IMR-90 (cell line): Measurements from ENCODE around the gene CHMP4A. TPM values are rescaled to one million over a fixed set of nuclear protein-coding genes. Genes with fewer than 3 reads are reported as not detected.
"Not testable (repeated sequence)": the region's sequence is repeated elsewhere in the genome, so short reads cannot be mapped to it uniquely, and the experiment has no call there.

Experiments
- ATAC-seq: fragments of 200-7000 bp; cut with Tn5 transposase; 2 replicates; pipeline ENCODE4 v1.9.1; 2020; ENCODE audit warnings: low read depth, mild to moderate bottlenecking, moderate library complexity
- BruUV-seq: library from RNA; stranded (reverse); fragments of 400-500 nt; replicated peaks from 2 replicates; lab custom pipeline; 2021; lab: Mats Ljungman, UMichigan
- CTCF ChIA-PET: fragments of 300-600 bp; formaldehyde crosslinking; extraction: SDS; loops from one replicate; lab custom pipeline; 2021; ENCODE audit warnings: antibody characterized with exemption; lab: Yijun Ruan, JAX
- POLR2A ChIA-PET: fragments of 300-600 bp; sonication (Branson Sonifier 250); formaldehyde crosslinking; loops from one replicate; lab custom pipeline; 2022; ENCODE audit warnings: antibody characterized with exemption; ENCODE audit not compliant: unreplicated experiment; lab: Charles Lee
- DNase-seq: peaks from one replicate; pipeline ENCODE4 v3.0.0; 2013
- H2AFZ ChIP-seq: replicated peaks from 2 replicates; pipeline ENCODE3; 2013; ENCODE audit warnings: low read length, mild to moderate bottlenecking; ENCODE audit not compliant: poor library complexity
- H2AK5ac ChIP-seq: 2 replicates; pipeline ENCODE4 v1.6.1; 2013; ENCODE audit warnings: low read depth, low read length, inconsistent platforms
- H2AK9ac ChIP-seq: replicated peaks from 2 replicates; pipeline ENCODE3; 2013; ENCODE audit warnings: mild to moderate bottlenecking, low read depth, low read length, moderate library complexity; ENCODE audit not compliant: poor library complexity
- H2BK120ac ChIP-seq: 2 replicates; pipeline ENCODE4 v1.6.1; 2013; ENCODE audit warnings: low read depth, low read length, inconsistent platforms
- H2BK15ac ChIP-seq: 3 replicates; pipeline ENCODE4 v1.6.1; 2013; ENCODE audit warnings: low read depth, low read length, inconsistent platforms
- H2BK20ac ChIP-seq: 2 replicates; pipeline ENCODE4 v1.6.1; 2013; ENCODE audit warnings: low read depth, mild to moderate bottlenecking, inconsistent platforms, low read length, moderate library complexity
- H2BK5ac ChIP-seq: 2 replicates; pipeline ENCODE4 v1.6.1; 2013; ENCODE audit warnings: mild to moderate bottlenecking, low read depth, low read length, inconsistent platforms; ENCODE audit not compliant: poor library complexity, severe bottlenecking
- H3K14ac ChIP-seq: replicated peaks from 2 replicates; pipeline ENCODE4 v1.6.1; 2013; ENCODE audit warnings: low read depth, low read length, inconsistent platforms
- H3K18ac ChIP-seq: 2 replicates; pipeline ENCODE4 v1.6.1; 2013; ENCODE audit warnings: low read depth, low read length, control low read depth
- H3K23ac ChIP-seq: 2 replicates; pipeline ENCODE4 v1.6.1; 2013; ENCODE audit warnings: low read depth, low read length, inconsistent platforms
- H3K27ac ChIP-seq: 2 replicates; pipeline ENCODE4 v1.5.1; 2013; ENCODE audit warnings: mild to moderate bottlenecking, control low read depth, low read length; ENCODE audit not compliant: insufficient read depth
- H3K27me3 ChIP-seq: 2 replicates; pipeline ENCODE4 v1.6.1; 2013; ENCODE audit warnings: low read length; ENCODE audit not compliant: control insufficient read depth, insufficient read depth
- H3K36me3 ChIP-seq: 2 replicates; pipeline ENCODE4 v1.6.1; 2013; ENCODE audit warnings: low read length, mixed read lengths; ENCODE audit not compliant: control insufficient read depth, insufficient read depth
- H3K4ac ChIP-seq: 2 replicates; pipeline ENCODE4 v1.6.1; 2013; ENCODE audit warnings: low read depth, low read length, inconsistent platforms
- H3K4me1 ChIP-seq: 2 replicates; pipeline ENCODE4 v1.6.1; 2013; ENCODE audit warnings: low read length, mixed read lengths; ENCODE audit not compliant: control insufficient read depth, insufficient read depth
- H3K4me2 ChIP-seq: 2 replicates; pipeline ENCODE4 v1.6.1; 2013; ENCODE audit warnings: low read depth, mild to moderate bottlenecking, control low read depth, low read length, moderate library complexity
- H3K4me3 ChIP-seq: 2 replicates; pipeline ENCODE4 v1.5.1; 2013; ENCODE audit warnings: low read depth, mild to moderate bottlenecking, control low read depth, low read length, moderate library complexity; ENCODE audit not compliant: insufficient read depth
- H3K56ac ChIP-seq: 2 replicates; pipeline ENCODE4 v1.6.1; 2013; ENCODE audit warnings: low read length, inconsistent platforms; ENCODE audit not compliant: insufficient read depth; ENCODE audit errors: extremely low read depth
- H3K79me1 ChIP-seq, 2 experiments: 2 replicates each; pipeline ENCODE4 v1.6.1; 2013; ENCODE audit warnings: low read length in 2 of 2, inconsistent platforms in 1 of 2, low read depth in 1 of 2
- H3K9ac ChIP-seq: 2 replicates; pipeline ENCODE4 v1.6.1; 2013; ENCODE audit warnings: low read depth, low read length, control low read depth
- H3K9me1 ChIP-seq: 2 replicates; pipeline ENCODE4 v1.6.1; 2013; ENCODE audit warnings: low read length, inconsistent platforms; ENCODE audit not compliant: insufficient read depth
- H3K9me3 ChIP-seq: 2 replicates; pipeline ENCODE4 v1.6.1; 2013; ENCODE audit warnings: low read length; ENCODE audit not compliant: control insufficient read depth, insufficient read depth
- H4K20me1 ChIP-seq: 2 replicates; pipeline ENCODE4 v1.6.1; 2013; ENCODE audit warnings: low read length, inconsistent platforms; ENCODE audit not compliant: insufficient read depth
- H4K5ac ChIP-seq: 2 replicates; pipeline ENCODE4 v1.6.1; 2013; ENCODE audit warnings: mild to moderate bottlenecking, low read depth, low read length, control low read depth
- H4K8ac ChIP-seq, 2 experiments: 2 replicates each; pipeline ENCODE4 v1.6.1; 2013; ENCODE audit warnings: low read depth in 2 of 2, low read length in 2 of 2, control low read depth in 1 of 2, inconsistent platforms in 1 of 2
- H4K91ac ChIP-seq: 2 replicates; pipeline ENCODE4 v1.6.1; 2013; ENCODE audit warnings: low read depth, low read length, inconsistent platforms; ENCODE audit not compliant: insufficient read depth
- MAFK ChIP-seq: IDR thresholded peaks from 2 replicates; pipeline ENCODE4 v1.6.1; 2012; ENCODE audit warnings: low read depth, low read length, improper control_type of control experiment
- NFE2L2 ChIP-seq: fragments of 150-350 bp; IDR thresholded peaks from 2 replicates; pipeline ENCODE4 v1.6.1; 2016; ENCODE audit warnings: low read depth, mild to moderate bottlenecking, low read length
- WGBS, 2 experiments: methylation state at CpG; one replicate each; pipeline versions ENCODE4 v1.1.5 to v1.1.7; 2013; ENCODE audit warnings: missing lambda C conversion rate in 2 of 2; ENCODE audit not compliant: insufficient read length in 1 of 2; ENCODE audit errors: extremely low coverage in 2 of 2; 5-methylcytosine and 5-hydroxymethylcytosine counted together
- dilution Hi-C: fragments of 300-500 bp; cut with HindIII; formaldehyde crosslinking; loops from one replicate; pipeline ENCODE4 v1.14.3; 2018; ENCODE audit warnings: low sequenced_read_pairs; ENCODE audit not compliant: unreplicated experiment
- in situ Hi-C: fragments of 300-500 bp; cut with MboI; formaldehyde crosslinking; loops from 3 replicates; pipeline ENCODE4 v1.14.3; 2019; ENCODE audit warnings: low sequenced_read_pairs, inconsistent platforms, mixed read lengths
- intact Hi-C: fragments of 100-400 bp; cut with micrococcal nuclease; formaldehyde crosslinking; loops from 2 replicates; pipeline ENCODE4 v1.10.0; 2022
- polyA plus RNA-seq, 3 experiments: library from polyadenylated mRNA; depleted of rRNA; stranded (reverse); fragments of >200 nt; gene quantifications; 2 replicates each; pipeline ENCODE4 v1.2.3, GENCODE V29; 2012; ENCODE audit warnings: low replicate concordance in 1 of 3
- total RNA-seq: library from RNA; depleted of rRNA; stranded (reverse); fragments of >200 nt; gene quantifications from 2 replicates; pipeline ENCODE4 v1.2.3, GENCODE V29; 2012

Gene CHMP4A
- total and polyA plus RNA-seq, 2 of the 4 experiments (the other 2 are of a cell fraction): 22.0 to 63.8 TPM

GRCh38 chr14:24204163-24205146 is 8.8 kb downstream of the CHMP4A start:
- CTCF ChIA-PET: no interaction called here
- no peak overlapping the region for H2AK5ac ChIP-seq
- POLR2A ChIA-PET: interaction anchor here (0.6 kb wide), 1 partner anchor 10 kb away, joined by 3 read pairs; no protein-coding TSS in a partner anchor
- H3K4ac ChIP-seq: no peak overlapping the region
- no peak overlapping the region for H3K9ac ChIP-seq
- in situ Hi-C loops: no loop called here
- H4K8ac ChIP-seq: no peak overlapping the region
- peaks cover 41% of the 10 kb centered on the region for H3K36me3 ChIP-seq
- no peak overlapping the region for H3K4me3 ChIP-seq
- no peak overlapping the region for H2BK20ac ChIP-seq
- no peak overlapping the region; the same call in 2 of the 3 replicates for H2BK15ac ChIP-seq
- no peaks in the 10 kb centered on the region; the same call in 1 of the 2 replicates for H4K20me1 ChIP-seq
- no peak overlapping the region for H3K14ac ChIP-seq
- no peaks in the 10 kb centered on the region for H3K9me3 ChIP-seq
- ATAC-seq (no peak), DNase-seq (no peak)
- H4K5ac ChIP-seq: no peak overlapping the region
- dilution Hi-C loops: no loop called here
- no peak overlapping the region for H2BK5ac ChIP-seq
- no peaks in the 10 kb centered on the region for H3K4me1 ChIP-seq
- WGBS, 2 experiments: 98 to 100% methylated on average over 1 to 5 of the region's 7 CpGs
- peaks cover 4 to 32% of the 10 kb centered on the region in 2 experiments for H3K79me1 ChIP-seq
- no peak overlapping the region for H2AK9ac ChIP-seq
- H2BK120ac ChIP-seq: no peak overlapping the region
- no peak overlapping the region for H3K18ac ChIP-seq
- no peak overlapping the region for H3K23ac ChIP-seq
- TF ChIP-seq MAFK (peak; percentile 54), NFE2L2 (no peak)
- H3K27ac ChIP-seq: no peak overlapping the region
- H4K91ac ChIP-seq: no peak overlapping the region
- no peak overlapping the region for H3K56ac ChIP-seq
- intact Hi-C loops: no loop called here
- no TSS peak for BruUV-seq
- no peak overlapping the region for H2AFZ ChIP-seq
- H3K27me3 ChIP-seq: no peaks in the 10 kb centered on the region
- H3K9me1 ChIP-seq: peaks cover 3% of the 10 kb centered on the region; the same call in 1 of the 2 replicates
- H3K4me2 ChIP-seq: no peak overlapping the region

GRCh38 chr14:24203249-24203886 is 9.9 kb downstream of the CHMP4A start:
- H3K9ac ChIP-seq, H2BK20ac ChIP-seq, H3K14ac ChIP-seq, BruUV-seq, H4K20me1 ChIP-seq, H3K4ac ChIP-seq, H2BK15ac ChIP-seq, H3K27ac ChIP-seq, H2AK9ac ChIP-seq, H4K91ac ChIP-seq, dilution Hi-C loops, H3K4me1 ChIP-seq, ATAC-seq, H3K4me2 ChIP-seq, H3K9me1 ChIP-seq, H2BK120ac ChIP-seq, H3K23ac ChIP-seq, POLR2A ChIA-PET, H2AFZ ChIP-seq, in situ Hi-C loops, H3K56ac ChIP-seq, H3K27me3 ChIP-seq, intact Hi-C loops, H2BK5ac ChIP-seq, H3K4me3 ChIP-seq, H3K9me3 ChIP-seq, H4K5ac ChIP-seq, H4K8ac ChIP-seq, H3K18ac ChIP-seq, H2AK5ac ChIP-seq, DNase-seq: not testable (repeated sequence)
- CTCF ChIA-PET: interaction anchor here (0.6 kb wide), 1 partner anchor 105 kb away, joined by 6 read pairs; no protein-coding TSS in a partner anchor
- H3K79me1 ChIP-seq: peaks cover 10 to 36% of the 10 kb centered on the region in 2 experiments
- H3K36me3 ChIP-seq: peaks cover 37% of the 10 kb centered on the region
- no CpG with 5 or more reads among the region's 16 CpGs for WGBS, 2 experiments
